SW480 (cell line): ENCODE measurements around the gene EFHD1.
"Not testable (repeated sequence)": the region's sequence is repeated elsewhere in the genome, so short reads cannot be mapped to it uniquely, and the experiment has no call there.

Experiments
- DNase-seq: peaks from one replicate; pipeline ENCODE4 v3.0.0-alpha.2; 2016; ENCODE audit warnings: low spot score

EFHD1 gene

GRCh38 chr2:232621186-232621585 lies 12.2 kb upstream of the EFHD1 start:
- DNase-seq: no peak

- DNase-seq: no peak
Measured at GRCh38 chr2:232622563-232622962, 10.8 kb upstream of the EFHD1 start.

GRCh38 chr2:232623768-232624765 lies 9.3 kb upstream of the EFHD1 start:
- no peak for DNase-seq

- no peak for DNase-seq
Measured at GRCh38 chr2:232626584-232626983, 6.8 kb upstream of the EFHD1 start.

GRCh38 chr2:232628466-232629128 lies 4.8 kb upstream of the EFHD1 start:
- no peak for DNase-seq

- no peak for DNase-seq
Measured at GRCh38 chr2:232629129-232629475, 4.3 kb upstream of the EFHD1 start.

GRCh38 chr2:232632229-232632903 lies 1.0 kb upstream of the EFHD1 start:
- no peak for DNase-seq

- no peak for DNase-seq
Measured at GRCh38 chr2:232632904-232633412, 446 bp upstream of the EFHD1 start.

- no peak for DNase-seq
Measured at GRCh38 chr2:232634206-232635150, 1.1 kb downstream of the EFHD1 start.

- DNase-seq: not testable (repeated sequence)
Measured at GRCh38 chr2:232635376-232635775, 2.0 kb downstream of the EFHD1 start.

GRCh38 chr2:232635820-232636219 lies 2.4 kb downstream of the EFHD1 start:
- no peak for DNase-seq

- no peak for DNase-seq
Measured at GRCh38 chr2:232636788-232637420, 3.5 kb downstream of the EFHD1 start.

- no peak for DNase-seq
Measured at GRCh38 chr2:232637866-232638583, 4.6 kb downstream of the EFHD1 start.

- DNase-seq: no peak
Measured at GRCh38 chr2:232641153-232641848, 7.9 kb downstream of the EFHD1 start.

GRCh38 chr2:232643147-232643425 lies 9.7 kb downstream of the EFHD1 start:
- DNase-seq: no peak

- DNase-seq: no peak
Measured at GRCh38 chr2:232643813-232644347, 10.5 kb downstream of the EFHD1 start.

GRCh38 chr2:232645061-232645460 lies 11.7 kb downstream of the EFHD1 start:
- no peak for DNase-seq

- DNase-seq: no peak
Measured at GRCh38 chr2:232646726-232647125, 13.3 kb downstream of the EFHD1 start.

GRCh38 chr2:232647261-232647660 lies 13.9 kb downstream of the EFHD1 start:
- no peak for DNase-seq

GRCh38 chr2:232649033-232649432 lies 15.6 kb downstream of the EFHD1 start:
- DNase-seq: no peak
